Dedifferentiated amniotic fluid mesenchymal stem cell (primary cell): Measurements from ENCODE around the gene NUP42.

ENCODE experiments used
- DNase-seq: peaks from one replicate; pipeline ENCODE4 v3.0.0-alpha.2; 2016; ENCODE audit errors: extremely low spot score

Gene NUP42

GRCh38 chr7:23234569-23235296 lies 52.9 kb downstream of the NUP42 start:
- DNase-seq: no peak

DNA sequence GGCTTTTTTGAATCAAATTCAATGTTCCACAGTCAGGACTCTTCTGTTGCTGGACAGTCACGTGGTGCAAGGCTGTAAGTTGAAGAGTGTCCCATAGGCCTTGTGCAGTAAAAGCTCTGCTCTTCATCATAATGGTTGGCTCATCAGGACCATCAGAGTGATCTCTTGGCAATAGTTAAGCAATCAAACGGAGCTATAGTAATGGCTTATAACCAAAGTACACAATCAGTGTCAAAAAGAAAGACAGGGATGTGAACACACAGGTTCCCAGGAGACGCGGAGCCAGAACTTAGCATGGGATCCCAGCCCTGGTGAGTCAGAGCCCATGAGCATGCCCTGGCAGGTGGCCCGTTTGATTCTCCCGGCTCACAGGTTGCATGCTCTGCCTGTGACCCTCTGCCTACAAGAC lies 54.0 kb downstream of the NUP42 start:
- DNase-seq: no peak

- no peak for DNase-seq
Measured at GRCh38 chr7:23237000-23237399, 55.2 kb downstream of the NUP42 start.

- DNase-seq: no peak
Measured at GRCh38 chr7:23238983-23239652, 57.3 kb downstream of the NUP42 start.

GRCh38 chr7:23239698-23240097 lies 57.9 kb downstream of the NUP42 start:
- no peak for DNase-seq

GRCh38 chr7:23242321-23242720 lies 60.5 kb downstream of the NUP42 start:
- no peak for DNase-seq

DNA sequence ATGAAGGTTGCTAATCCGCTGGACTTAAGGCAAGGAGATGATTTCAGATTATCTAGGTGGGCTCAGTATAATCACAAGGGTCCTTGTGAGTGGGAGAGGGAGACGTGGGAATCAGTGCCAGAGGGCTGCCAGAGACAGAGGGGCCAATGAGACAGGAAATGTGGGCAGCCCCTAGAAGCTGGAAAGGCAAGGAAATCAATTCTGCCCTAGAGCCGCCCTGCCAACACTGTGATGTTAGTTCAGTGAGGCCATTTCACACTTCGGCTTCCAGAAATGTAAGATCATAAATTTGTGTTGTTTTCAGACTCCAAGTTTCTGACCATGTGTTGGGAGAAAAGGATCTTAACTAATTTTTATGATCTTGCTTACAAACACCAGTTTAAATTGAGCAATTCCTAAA lies 61.1 kb downstream of the NUP42 start:
- no peak for DNase-seq

GRCh38 chr7:23246555-23246954 lies 64.7 kb downstream of the NUP42 start, which contains the start of gene GPNMB:
Gene GPNMB (plus strand): TSS chr7:23246775. CDS start chr7:23246858, 83 bp downstream.
- peak; percentile 97 for DNase-seq

DNA sequence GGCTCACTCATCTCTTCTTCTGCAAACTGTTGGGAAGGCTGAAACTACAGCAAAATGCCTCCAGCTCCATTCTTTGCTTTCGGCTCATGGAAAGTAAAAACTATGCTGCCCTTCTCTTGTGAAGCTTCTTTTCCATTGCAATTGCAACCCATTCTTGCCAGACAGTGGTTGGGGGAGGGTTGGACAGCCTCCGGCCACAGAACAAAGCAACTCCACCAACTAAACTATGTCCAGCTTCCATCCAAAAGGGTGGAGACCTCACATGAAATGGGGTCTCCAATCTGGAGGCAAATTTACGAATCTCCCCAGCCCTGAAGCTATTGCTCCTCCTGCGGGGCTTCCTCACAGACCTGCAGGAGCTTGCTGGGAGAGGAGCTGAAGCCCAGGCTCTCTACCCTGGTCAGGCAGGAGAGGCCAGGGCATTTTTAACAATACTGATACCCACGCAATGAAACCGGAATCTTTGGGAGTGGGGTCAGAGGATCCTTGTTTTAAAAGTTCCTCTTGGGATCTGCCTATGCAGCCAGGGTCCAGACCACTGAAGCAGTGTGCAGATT lies 65.3 kb downstream of the NUP42 start:
- DNase-seq: peak; percentile 16

GRCh38 chr7:23247603-23248335 lies 65.9 kb downstream of the NUP42 start:
- no peak for DNase-seq

GRCh38 chr7:23249486-23249885 lies 67.6 kb downstream of the NUP42 start:
- no peak for DNase-seq
